SU-DHL-6 (cell line): ENCODE results near the gene KLK2.

Experiments used
- H2AFZ ChIP-seq: fragments of 200-600 bp; sonication (generic); 2 replicates; pipeline ENCODE4 v1.6.1; 2014; ENCODE audit warnings: low read depth, mild to moderate bottlenecking, moderate library complexity, mixed read lengths, antibody characterized with exemption, low read length; ENCODE audit not compliant: severe bottlenecking
- H3F3A ChIP-seq: fragments of 200-600 bp; shearing (Covaris generic); 2 replicates; pipeline ENCODE4 v1.6.0; 2016; ENCODE audit warnings: antibody characterized with exemption, mild to moderate bottlenecking; ENCODE audit not compliant: insufficient read depth
- H3K27ac ChIP-seq: fragments of 200-600 bp; sonication (generic); 2 replicates; pipeline ENCODE4 v1.5.1; 2016; ENCODE audit warnings: low read depth, mild to moderate bottlenecking, low read length, moderate library complexity, mixed read lengths
- H3K27me3 ChIP-seq: fragments of 200-600 bp; sonication (generic), shearing (Covaris generic); 2 replicates; pipeline ENCODE4 v1.6.0; 2014; ENCODE audit warnings: mild to moderate bottlenecking, low read length
- H3K36me3 ChIP-seq: fragments of 200-600 bp; sonication (generic); 2 replicates; pipeline ENCODE4 v1.6.1; 2014; ENCODE audit warnings: mild to moderate bottlenecking, low read length, mixed read lengths
- H3K4me2 ChIP-seq: fragments of 300-600, 200-600 bp; shearing (Covaris generic), sonication (generic); 2 replicates; pipeline ENCODE4 v1.6.0; 2014; ENCODE audit warnings: low read length, low read depth, mild to moderate bottlenecking; ENCODE audit not compliant: poor library complexity, severe bottlenecking
- H3K4me3 ChIP-seq: fragments of 200-600 bp; sonication (generic); 2 replicates; pipeline ENCODE4 v1.5.1; 2014; ENCODE audit warnings: antibody characterized with exemption, low read length, mild to moderate bottlenecking, mixed read lengths; ENCODE audit not compliant: insufficient read depth, poor library complexity, severe bottlenecking
- H3K79me2 ChIP-seq: fragments of 200-600 bp; sonication (generic); 2 replicates; pipeline ENCODE4 v1.6.1; 2014; ENCODE audit warnings: mild to moderate bottlenecking, low read length, moderate library complexity; ENCODE audit not compliant: insufficient read depth
- H3K9ac ChIP-seq: fragments of 200-600 bp; sonication (generic); 2 replicates; pipeline ENCODE4 v1.7.0; 2014; ENCODE audit warnings: mild to moderate bottlenecking, low read length
- H3K9me2 ChIP-seq: fragments of 200-600 bp; sonication (generic); replicated peaks from 2 replicates; pipeline ENCODE4 v1.6.1; 2014; ENCODE audit warnings: low read length; ENCODE audit not compliant: insufficient read depth
- H3K9me3 ChIP-seq: fragments of 200-600 bp; sonication (generic); 2 replicates; pipeline ENCODE4 v1.6.1; 2014; ENCODE audit warnings: low read length, mixed read lengths; ENCODE audit not compliant: insufficient read depth
- H4K20me1 ChIP-seq: fragments of 200-600 bp; sonication (generic); 2 replicates; pipeline ENCODE4 v1.6.1; 2014; ENCODE audit warnings: low read depth, mild to moderate bottlenecking, antibody characterized with exemption, low read length, moderate library complexity, mixed read lengths
- CTCF ChIP-seq: fragments of 200-600 bp; sonication (generic); IDR thresholded peaks from one replicate; pipeline ENCODE4 v1.5.1; 2017; ENCODE audit warnings: antibody characterized with exemption, mild to moderate bottlenecking, low read length, moderate library complexity; ENCODE audit not compliant: insufficient read depth, poor library complexity, severe bottlenecking
- EZH2phosphoT487 ChIP-seq: fragments of 200-600 bp; sonication (generic), shearing (Covaris generic); conservative IDR thresholded peaks from 2 replicates; pipeline ENCODE4 v1.6.1; 2018; ENCODE audit warnings: mild to moderate bottlenecking, antibody characterized with exemption, low read length, moderate library complexity, mixed read lengths

The KLK2 gene

GRCh38 chr19:50874211-50874610, 972 bp downstream of the KLK2 start:
- Histone ChIP-seq H3K9me2 (no peaks in the 10 kb centered on the region), H3F3A (no peaks in the 10 kb centered on the region), H3K79me2 (no peaks in the 10 kb centered on the region), H3K9ac (no peak overlapping the region), H3K27ac (no peak overlapping the region), H3K27me3 (no peaks in the 10 kb centered on the region; the same call in 1 of the 2 replicates), H2AFZ (no peak overlapping the region), H3K4me2 (no peak overlapping the region), H3K36me3 (no peaks in the 10 kb centered on the region), H3K4me3 (no peak overlapping the region), H3K9me3 (no peaks in the 10 kb centered on the region), H4K20me1 (no peaks in the 10 kb centered on the region)
- TF ChIP-seq EZH2phosphoT487 (no peak), CTCF (no peak)

- no peak overlapping the region for H3K4me3 ChIP-seq
- no peaks in the 10 kb centered on the region for H3K36me3 ChIP-seq
- H2AFZ ChIP-seq, result no peak overlapping the region
- no peaks in the 10 kb centered on the region for H3K9me2 ChIP-seq
- no peaks in the 10 kb centered on the region for H3K9me3 ChIP-seq
- H3K27me3 ChIP-seq, result no peaks in the 10 kb centered on the region; the same call in 1 of the 2 replicates
- no peak overlapping the region for H3K4me2 ChIP-seq
- no peaks in the 10 kb centered on the region for H4K20me1 ChIP-seq
- no peak overlapping the region for H3K27ac ChIP-seq
- H3F3A ChIP-seq, result no peaks in the 10 kb centered on the region
- H3K9ac ChIP-seq, result no peak overlapping the region
- no peak for TF ChIP-seq CTCF
- no peaks in the 10 kb centered on the region for H3K79me2 ChIP-seq
These were observed 2.7 kb downstream of the KLK2 start for GRCh38 chr19:50875795-50876422.

GRCh38 chr19:50876456-50876855, 3.2 kb downstream of the KLK2 start:
- Histone ChIP-seq H2AFZ (no peak overlapping the region), H3K36me3 (no peaks in the 10 kb centered on the region), H3K79me2 (no peaks in the 10 kb centered on the region), H3K4me2 (no peak overlapping the region), H3K9me2 (no peaks in the 10 kb centered on the region), H3K9ac (no peak overlapping the region), H3K4me3 (no peak overlapping the region), H3F3A (no peaks in the 10 kb centered on the region), H4K20me1 (no peaks in the 10 kb centered on the region), H3K9me3 (no peaks in the 10 kb centered on the region), H3K27me3 (no peaks in the 10 kb centered on the region; the same call in 1 of the 2 replicates), H3K27ac (no peak overlapping the region)
- TF ChIP-seq CTCF (no peak), EZH2phosphoT487 (no peak)
